Fibroblast of the aortic adventitia (primary cell): ENCODE results near the gene PCBP3. TPM values are rescaled to one million over a fixed set of nuclear protein-coding genes. Genes with fewer than 3 reads are reported as not detected.

Experiments used
- DNase-seq: peaks from one replicate; pipeline ENCODE4 v3.0.0-alpha.2; 2010; ENCODE audit warnings: low read depth
- H3K4me3 ChIP-seq: 2 replicates; pipeline ENCODE4 v1.5.1; 2011; ENCODE audit warnings: low read depth, mild to moderate bottlenecking, control low read depth, low read length, moderate library complexity
- CTCF ChIP-seq: IDR thresholded peaks from 2 replicates; pipeline ENCODE4 v1.5.1; 2011; ENCODE audit warnings: mild to moderate bottlenecking, low read length, control low read depth, inconsistent platforms; ENCODE audit not compliant: insufficient read depth
- total RNA-seq: library from RNA; depleted of rRNA; stranded (reverse); fragments of >200 nt; gene quantifications from 2 replicates; pipeline ENCODE4 v1.2.3, GENCODE V29; 2012; ENCODE audit warnings: low replicate concordance

The PCBP3 gene
- total RNA-seq, 1 donor, result 1.2 TPM

- H3K4me3 ChIP-seq, result no peak overlapping the region
- no peak for DNase-seq
- TF ChIP-seq CTCF, result no peak
These were observed 244.3 kb downstream of the PCBP3 start for GRCh38 chr21:45887788-45888187.

- DNase-seq, result no peak
- no peak for TF ChIP-seq CTCF
- H3K4me3 ChIP-seq, result no peak overlapping the region
These were observed 245.0 kb downstream of the PCBP3 start for GRCh38 chr21:45888386-45889009.

- no peak for DNase-seq
- no peak for TF ChIP-seq CTCF
- no peak overlapping the region for H3K4me3 ChIP-seq
These were observed 245.7 kb downstream of the PCBP3 start for GRCh38 chr21:45889256-45889655.

GRCh38 chr21:45889961-45890360 lies 246.4 kb downstream of the PCBP3 start:
- H3K4me3 ChIP-seq, result no peak overlapping the region
- TF ChIP-seq CTCF, result no peak
- no peak for DNase-seq

- no peak overlapping the region for H3K4me3 ChIP-seq
- DNase-seq, result no peak
- no peak for TF ChIP-seq CTCF
These were observed 248.0 kb downstream of the PCBP3 start for GRCh38 chr21:45891388-45892155.

GRCh38 chr21:45892156-45892915 lies 248.8 kb downstream of the PCBP3 start:
- no peak overlapping the region for H3K4me3 ChIP-seq
- DNase-seq, result no peak
- no peak for TF ChIP-seq CTCF
